Stimulated activated CD8-positive, alpha-beta memory T cell treated with anti-CD3 and anti-CD28 coated beads, Interleukin-7, amount 100 ng/mL, for 1 hour (primary cell): ENCODE results near the gene KIF16B.
A peak's percentile ranks its signal among the peaks of the same experiment; 100 is the strongest.
"Not testable (repeated sequence)": the region's sequence is repeated elsewhere in the genome, so short reads cannot be mapped to it uniquely, and the experiment has no call there.

Source experiments
- DNase-seq, 2 donors: peaks; one replicate each; pipeline ENCODE4 v3.0.0-alpha.2; 2020; ENCODE audit warnings: low read depth in 2 of 2

Gene KIF16B

GRCh38 chr20:16573001-16573965 lies at the start of gene KIF16B:
Gene KIF16B (minus strand): TSS chr20:16573448. CDS start chr20:16573275, 173 bp downstream.
- peak; percentile 66 for DNase-seq

- DNase-seq, result no peak
Measured at GRCh38 chr20:16622501-16622900, 49.3 kb upstream of the KIF16B start.

GRCh38 chr20:16621435-16622141 lies 48.3 kb upstream of the KIF16B start:
- no peak for DNase-seq

GRCh38 chr20:16620961-16621360 lies 47.7 kb upstream of the KIF16B start:
- DNase-seq, result no peak

- no peak for DNase-seq
Measured at GRCh38 chr20:16619953-16620352, 46.7 kb upstream of the KIF16B start.

GRCh38 chr20:16617056-16617455 lies 43.8 kb upstream of the KIF16B start:
- DNase-seq, result no peak

GRCh38 chr20:16616317-16616716 lies 43.1 kb upstream of the KIF16B start:
- no peak for DNase-seq

- DNase-seq, result no peak
Measured at GRCh38 chr20:16615199-16615598, 42.0 kb upstream of the KIF16B start.

GRCh38 chr20:16613954-16614353 lies 40.7 kb upstream of the KIF16B start:
- DNase-seq, result no peak

- DNase-seq, result no peak
Measured at GRCh38 chr20:16612706-16613105, 39.5 kb upstream of the KIF16B start.

- no peak for DNase-seq
Measured at GRCh38 chr20:16611817-16612216, 38.6 kb upstream of the KIF16B start.

GRCh38 chr20:16609066-16609465 lies 35.8 kb upstream of the KIF16B start:
- no peak for DNase-seq

GRCh38 chr20:16608277-16608650 lies 35.0 kb upstream of the KIF16B start:
- no peak for DNase-seq

- DNase-seq, result no peak
Measured at GRCh38 chr20:16607364-16608276, 34.4 kb upstream of the KIF16B start.

- DNase-seq, result no peak
Measured at GRCh38 chr20:16606468-16607070, 33.3 kb upstream of the KIF16B start.

GRCh38 chr20:16601047-16601446 lies 27.8 kb upstream of the KIF16B start:
- DNase-seq, result no peak

GRCh38 chr20:16599257-16599656 lies 26.0 kb upstream of the KIF16B start:
- no peak for DNase-seq

- DNase-seq, result no peak
Measured at GRCh38 chr20:16596991-16597390, 23.7 kb upstream of the KIF16B start.

- not testable (repeated sequence) for DNase-seq
Measured at GRCh38 chr20:16596404-16596803, 23.2 kb upstream of the KIF16B start.

- DNase-seq, result no peak
Measured at GRCh38 chr20:16595376-16595775, 22.1 kb upstream of the KIF16B start.

GRCh38 chr20:16590041-16590633 lies 16.9 kb upstream of the KIF16B start:
- no peak for DNase-seq
